HuH-7 (cell line): ENCODE measurements around the gene ZDHHC21.
A peak's percentile ranks its signal among the peaks of the same experiment; 100 is the strongest.
"Not testable (repeated sequence)": the region's sequence is repeated elsewhere in the genome, so short reads cannot be mapped to it uniquely, and the experiment has no call there.

Experiments
- DNase-seq: peaks from one replicate; pipeline ENCODE4 v3.0.0; 2011; ENCODE audit warnings: low spot score

Gene ZDHHC21

DNA sequence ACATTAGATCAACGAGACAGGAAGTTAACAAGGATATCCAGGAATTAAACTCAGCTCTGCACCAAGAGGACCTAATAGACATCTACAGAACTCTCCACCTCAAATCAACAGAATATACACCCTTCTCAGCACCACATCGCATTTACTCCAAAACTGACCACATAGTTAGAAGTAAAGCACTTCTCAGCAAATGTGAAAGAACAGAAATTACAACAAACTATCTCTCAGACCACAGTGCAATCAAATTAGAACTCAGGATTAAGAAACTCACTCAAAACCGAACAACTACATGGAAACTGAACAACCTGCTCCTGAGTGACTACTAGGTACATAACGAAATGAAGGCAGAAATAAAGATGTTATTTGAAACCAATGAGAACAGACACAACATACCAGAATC is 10.6 kb downstream of the ZDHHC21 start:
- DNase-seq = not testable (repeated sequence)

DNA sequence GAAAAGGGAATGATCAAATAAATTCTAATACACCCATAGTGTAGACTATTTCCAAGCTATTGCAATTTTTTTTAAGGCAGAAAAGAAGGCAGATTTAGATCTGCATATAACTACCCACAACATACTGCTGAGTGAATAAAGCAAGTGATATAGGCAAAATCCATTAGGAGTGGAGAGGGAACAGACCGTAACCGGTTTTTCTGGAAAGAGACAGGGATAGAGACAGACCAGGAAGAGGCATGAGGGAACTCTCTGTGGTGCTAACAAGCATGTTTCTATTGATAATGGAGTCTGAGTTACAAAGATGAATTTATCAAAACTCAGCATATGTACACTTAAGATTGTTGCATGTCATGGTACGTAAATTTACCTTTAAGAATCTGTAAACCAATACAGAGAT is 14.5 kb downstream of the ZDHHC21 start:
- DNase-seq = no peak

DNA sequence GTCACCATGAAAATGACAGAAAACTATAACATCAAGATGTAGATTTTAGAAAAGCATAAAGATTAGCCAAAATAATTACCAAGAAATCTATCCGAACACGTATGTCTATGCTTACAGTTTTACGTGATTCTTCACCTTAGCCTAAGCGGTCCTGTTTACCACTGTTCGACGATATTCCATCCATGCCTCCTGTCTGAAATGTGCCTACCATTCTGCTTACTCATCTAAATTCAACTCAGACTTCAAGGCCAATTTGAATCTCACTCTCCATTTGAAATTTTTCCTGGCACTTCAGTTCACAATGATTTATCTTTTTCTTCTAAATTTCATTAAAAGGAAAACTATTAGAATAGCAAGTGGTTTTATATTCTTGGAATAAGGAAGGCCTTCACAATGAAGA is 15.4 kb downstream of the ZDHHC21 start:
- DNase-seq = no peak

DNA sequence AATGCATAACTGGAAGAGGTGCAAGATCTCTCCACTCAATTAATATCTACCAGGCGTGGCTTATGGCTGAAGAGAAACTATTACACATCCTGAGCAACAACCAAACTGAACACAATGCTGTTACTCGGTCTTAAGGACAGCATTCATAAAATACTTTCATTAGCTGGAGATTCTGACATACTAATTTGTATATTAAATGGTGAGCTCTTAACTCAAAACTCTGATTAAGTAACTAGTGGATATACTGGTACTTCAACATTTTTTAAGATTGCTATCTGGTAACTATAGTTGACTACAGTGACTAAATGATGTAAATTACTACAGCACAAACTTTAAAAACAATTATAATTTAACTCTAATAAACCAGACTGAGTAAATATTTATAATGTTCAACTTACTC is 15.8 kb downstream of the ZDHHC21 start:
- DNase-seq = no peak

DNA sequence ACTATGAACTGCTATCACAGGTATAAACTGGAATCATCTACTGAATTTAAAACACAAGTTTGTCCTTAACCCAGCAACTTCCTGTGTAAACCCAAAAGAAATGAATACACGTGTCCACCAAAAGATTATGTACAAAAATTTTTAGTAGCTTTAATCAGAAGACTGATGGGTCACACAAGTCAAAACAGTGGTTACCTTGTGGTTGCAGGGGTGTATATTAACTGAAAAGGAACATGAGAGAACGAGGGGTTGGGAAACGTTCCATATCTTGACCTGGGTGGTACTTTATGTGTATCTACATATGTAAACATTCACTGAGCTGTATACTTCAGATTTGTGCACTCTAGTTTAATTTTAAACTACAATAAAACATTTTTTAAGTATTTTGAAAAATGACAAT is 18.6 kb downstream of the ZDHHC21 start:
- no peak for DNase-seq

DNA sequence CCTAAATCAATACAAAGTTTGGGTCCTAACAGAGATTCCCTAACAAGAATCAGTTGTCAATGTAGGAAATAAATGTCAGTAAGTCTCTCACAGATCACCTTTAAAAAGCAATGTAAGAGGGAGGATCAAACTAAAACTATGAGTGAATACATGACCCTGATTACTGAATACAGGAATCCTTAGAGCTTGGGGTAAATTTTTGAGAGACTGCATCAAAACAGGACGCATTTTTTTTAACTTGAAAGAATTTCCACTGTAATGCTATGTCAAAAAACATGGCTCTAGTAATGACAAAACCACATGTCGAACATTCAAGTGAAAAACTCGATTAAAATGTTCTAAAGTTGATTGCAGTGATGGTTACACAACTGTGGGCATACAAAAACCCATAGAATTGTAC is 21.9 kb downstream of the ZDHHC21 start:
- no peak for DNase-seq

DNA sequence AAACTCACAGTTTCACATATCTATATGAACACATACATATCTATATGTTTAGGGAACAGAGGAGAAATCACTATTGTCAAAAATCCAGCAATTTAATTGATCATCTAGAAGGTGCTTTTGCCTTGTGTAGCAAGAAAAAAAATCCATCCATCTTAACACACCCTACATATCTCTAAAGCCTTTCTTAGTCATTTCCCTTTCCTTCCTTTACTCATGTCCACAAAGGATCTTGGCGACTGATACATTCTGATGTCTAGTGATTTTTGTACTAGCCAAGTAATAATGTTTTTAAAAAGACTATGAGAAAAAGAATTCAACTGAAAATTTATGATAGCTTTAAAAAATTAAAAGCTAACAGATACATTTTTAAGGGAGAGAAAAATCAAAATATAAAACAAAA is 22.5 kb downstream of the ZDHHC21 start:
- no peak for DNase-seq

DNA sequence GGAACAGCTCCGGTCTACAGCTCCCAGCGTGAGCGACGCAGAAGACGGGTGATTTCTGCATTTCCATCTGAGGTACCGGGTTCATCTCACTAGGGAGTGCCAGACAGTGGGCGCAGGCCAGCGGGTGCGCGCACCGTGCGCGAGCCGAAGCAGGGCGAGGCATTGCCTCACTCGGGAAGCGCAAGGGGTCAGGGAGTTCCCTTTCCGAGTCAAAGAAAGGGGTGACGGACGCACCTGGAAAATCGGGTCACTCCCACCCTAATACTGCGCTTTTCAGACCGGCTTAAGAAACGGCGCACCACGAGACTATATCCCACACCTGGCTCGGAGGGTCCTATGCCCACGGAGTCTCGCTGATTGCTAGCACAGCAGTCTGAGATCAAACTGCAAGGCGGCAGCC is 29.2 kb downstream of the ZDHHC21 start:
- not testable (repeated sequence) for DNase-seq

DNA sequence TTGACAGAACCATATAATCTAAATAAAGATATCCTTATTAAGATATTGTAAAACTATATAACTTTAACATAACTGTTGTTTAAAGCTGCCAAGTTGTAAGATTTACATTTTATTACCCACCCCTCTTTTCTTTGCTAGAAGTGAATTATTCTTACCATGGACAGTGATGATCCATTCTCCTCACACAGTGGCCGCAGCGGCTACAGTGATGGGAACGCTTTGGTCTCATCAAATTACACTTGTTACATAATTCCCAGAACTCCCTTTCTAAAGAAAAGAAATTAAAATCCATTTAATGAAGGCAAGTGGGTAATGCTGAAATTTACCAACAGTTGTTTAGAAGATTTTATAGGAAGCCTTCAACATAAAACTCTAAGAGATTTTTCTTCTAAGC is 31.2 kb downstream of the ZDHHC21 start:
- DNase-seq = no peak

- peak; percentile 8 for DNase-seq
Measured at GRCh38 chr9:14661421-14662059, 31.7 kb downstream of the ZDHHC21 start.

GRCh38 chr9:14660721-14661120 is 32.5 kb downstream of the ZDHHC21 start:
- DNase-seq = no peak

DNA sequence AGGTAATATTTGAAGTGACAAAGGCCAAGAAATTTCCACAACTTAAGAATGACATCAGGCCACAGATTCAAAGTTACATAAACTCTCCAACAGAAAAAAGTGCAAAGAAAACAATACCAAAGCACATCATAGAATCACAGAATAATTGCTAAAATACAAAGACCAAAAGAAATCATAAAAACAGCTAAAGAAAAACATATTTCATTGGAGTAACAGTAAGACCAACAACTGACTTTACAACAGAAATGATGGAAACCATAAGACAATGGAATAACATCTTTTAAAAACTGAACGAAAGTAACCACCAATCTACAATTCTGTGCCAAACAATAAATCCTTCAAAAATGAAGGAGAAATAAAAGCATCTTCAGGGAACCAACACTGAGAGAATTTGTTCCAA is 38.3 kb downstream of the ZDHHC21 start:
- DNase-seq = no peak

GRCh38 chr9:14653511-14653910 is 39.7 kb downstream of the ZDHHC21 start:
- DNase-seq = no peak

GRCh38 chr9:14652729-14653377 is 40.4 kb downstream of the ZDHHC21 start:
- peak; percentile 22 for DNase-seq

- DNase-seq = no peak
Measured at GRCh38 chr9:14650596-14650995, 42.6 kb downstream of the ZDHHC21 start.

GRCh38 chr9:14645648-14646047 is 47.6 kb downstream of the ZDHHC21 start:
- no peak for DNase-seq

DNA sequence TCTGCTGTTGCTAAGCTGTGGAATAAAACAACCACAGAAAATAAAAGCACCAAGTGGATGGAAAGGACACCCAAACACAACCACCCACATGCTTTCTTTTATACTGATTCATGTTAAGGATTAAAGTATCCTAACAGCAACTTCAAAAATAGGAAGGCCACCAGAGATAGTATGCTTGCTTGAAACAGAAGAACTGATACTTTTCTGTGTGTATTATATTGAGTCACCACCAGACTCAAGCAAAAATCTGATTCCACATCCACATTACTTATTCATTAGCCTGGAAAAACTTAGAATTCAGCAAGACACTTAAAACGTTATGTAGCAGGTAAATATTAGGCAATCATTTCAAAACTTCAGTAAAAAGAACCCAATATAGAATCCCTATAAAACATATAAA is 52.3 kb downstream of the ZDHHC21 start:
- DNase-seq = no peak

DNA sequence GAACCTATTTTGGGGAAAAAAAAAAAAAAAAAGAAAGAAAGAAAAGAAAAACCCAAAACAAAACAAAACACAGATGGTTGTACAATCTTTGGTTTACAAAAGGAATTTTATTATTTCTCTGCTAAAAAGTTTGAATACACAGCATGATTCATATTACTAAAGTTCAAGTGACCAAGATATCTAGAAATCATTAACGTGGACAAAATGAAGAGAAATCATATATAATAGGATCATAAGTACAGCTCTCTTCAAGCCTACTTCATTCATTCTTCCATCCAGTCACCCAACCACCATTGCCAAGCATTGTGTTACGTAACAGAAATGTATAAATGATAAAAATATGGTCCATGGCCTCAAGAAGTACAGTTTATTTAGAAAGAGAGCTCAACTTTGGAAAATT is 52.9 kb downstream of the ZDHHC21 start:
- DNase-seq = no peak

DNA sequence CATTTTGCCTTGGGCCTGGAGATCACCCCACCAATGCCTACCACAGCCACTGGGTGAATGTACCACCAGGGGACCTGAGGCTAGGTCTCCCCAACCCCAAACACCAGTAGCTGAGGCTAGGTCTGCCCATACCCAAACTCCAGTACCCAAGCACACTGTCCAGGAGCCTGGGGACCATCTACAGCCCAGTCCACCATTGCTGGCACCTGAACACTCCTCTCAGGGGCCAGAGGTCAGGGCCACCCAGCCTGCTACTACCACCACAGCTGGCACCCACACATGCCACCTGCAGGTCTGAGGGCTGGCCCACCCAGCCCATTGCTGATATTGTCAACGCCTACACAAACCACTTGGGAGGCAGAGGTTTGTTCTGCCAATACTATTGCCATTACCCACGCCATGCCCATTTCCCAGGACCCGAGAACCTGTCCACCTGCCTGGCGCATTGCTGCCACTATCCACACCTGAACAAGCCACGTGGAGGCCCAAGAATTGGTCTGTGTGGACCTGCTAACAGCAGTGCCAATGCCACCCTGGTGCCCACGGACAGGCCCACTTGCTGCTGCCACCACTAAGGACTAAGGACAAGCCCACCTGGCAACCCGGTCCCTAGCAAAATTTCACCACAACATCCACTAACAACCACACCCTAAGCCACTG is 59.2 kb downstream of the ZDHHC21 start:
- no peak for DNase-seq

DNA sequence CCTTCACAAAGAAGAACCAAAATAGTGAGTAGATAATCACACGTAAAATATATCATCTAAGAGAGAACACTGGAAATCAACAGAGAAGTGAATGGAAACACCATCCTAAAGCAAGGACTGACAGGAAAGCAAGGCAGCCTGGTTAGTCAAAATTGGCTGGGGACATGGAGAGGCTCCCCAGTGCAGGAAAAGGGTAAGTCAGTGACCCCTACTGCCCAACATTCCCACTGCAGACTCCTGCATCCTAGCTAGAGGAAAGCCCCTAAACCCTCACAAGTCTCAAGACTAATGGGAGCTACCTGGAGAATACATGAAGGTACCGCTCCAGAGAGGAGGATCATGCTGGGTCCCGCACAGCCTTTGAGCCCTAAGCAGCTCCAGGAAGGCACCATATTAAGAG is 60.1 kb downstream of the ZDHHC21 start:
- no peak for DNase-seq

GRCh38 chr9:14627513-14627912 is 65.7 kb downstream of the ZDHHC21 start:
- no peak for DNase-seq

DNA sequence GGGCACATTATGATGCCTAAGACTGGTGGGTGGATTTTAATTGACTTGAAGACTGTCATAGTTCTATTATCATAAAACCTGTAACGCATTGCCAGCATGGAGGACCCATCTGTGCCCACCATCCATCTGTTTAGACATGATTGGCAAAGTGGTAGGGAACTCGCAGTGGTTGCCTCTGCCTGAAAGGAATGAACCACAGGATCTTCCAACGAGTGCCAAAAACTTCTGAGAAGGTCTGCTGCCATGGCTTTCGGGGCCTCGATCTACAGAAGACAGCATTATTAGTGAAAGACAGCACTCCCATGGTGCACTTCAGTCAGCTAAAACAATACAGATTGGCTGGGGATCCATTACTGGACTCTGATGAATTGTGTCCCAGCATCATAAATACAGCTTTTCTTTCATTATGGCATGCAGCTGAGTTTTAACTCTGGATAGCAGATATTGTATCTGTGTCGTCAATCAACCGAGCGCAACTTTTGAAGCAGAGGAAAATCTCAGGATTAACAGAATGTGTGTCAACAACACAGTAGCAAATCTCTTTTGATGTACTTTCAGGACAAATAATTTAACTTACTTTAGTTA is 74.3 kb downstream of the ZDHHC21 start:
- no peak for DNase-seq
